Tibial artery (tissue), 4 donors: Measurements from ENCODE around the gene SEPHS1.

Source experiments
- DNase-seq, 2 donors: peaks; one replicate each; pipeline ENCODE4 v3.0.0-alpha.2; 2019
- H3K27ac ChIP-seq, 2 donors: fragments of 200-600 bp; sonication (generic) in 1 of 2; 1 replicate in 1 of 2; 2 replicates in 1 of 2; pipeline ENCODE4 v1.5.1; 2018 to 2019; ENCODE audit warnings: mild to moderate bottlenecking in 1 of 2
- H3K27me3 ChIP-seq, 2 donors: fragments of 200-600 bp; sonication (generic) in 1 of 2; one replicate each; pipeline versions ENCODE4 v1.5.1 to v1.6.0; 2016 to 2019
- H3K36me3 ChIP-seq, 3 donors: fragments of 200-600 bp; sonication (generic) in 2 of 3; one replicate each; pipeline ENCODE4 v1.5.1; 2016 to 2019; ENCODE audit warnings: mild to moderate bottlenecking in 2 of 3
- H3K4me1 ChIP-seq, 4 donors: fragments of 200-600 bp; sonication (generic) in 2 of 4; 1 replicate in 3 of 4; 2 replicates in 1 of 4; pipeline ENCODE4 v1.5.1; 2016 to 2019
- H3K4me3 ChIP-seq, 2 donors: fragments of 200-600 bp; sonication (generic) in 1 of 2; 1 replicate in 1 of 2; 2 replicates in 1 of 2; pipeline ENCODE4 v1.5.1; 2018 to 2019; ENCODE audit warnings: mild to moderate bottlenecking in 2 of 2
- H3K9me3 ChIP-seq, 3 donors: fragments of 200-600 bp; sonication (generic) in 1 of 3; one replicate each; pipeline ENCODE4 v1.5.1; 2016 to 2019
- CTCF ChIP-seq, 2 experiments: fragments of 200-600 bp in 1 of 2; fragments of 450-650 bp in 1 of 2; IDR thresholded peaks; one replicate each; pipeline ENCODE4 v1.5.1; 2017 to 2019; ENCODE audit warnings: antibody characterized with exemption in 2 of 2, mild to moderate bottlenecking in 1 of 2, moderate library complexity in 1 of 2
- intact Hi-C: fragments of 100-400 bp; cut with DNase I; formaldehyde crosslinking; loops from one replicate; pipeline ENCODE4 v1.15.0; 2023; ENCODE audit warnings: low total_unique reads

The SEPHS1 gene

GRCh38 chr10:13322615-13323148 lies 25.4 kb downstream of the SEPHS1 start:
- no peak overlapping the region for H3K4me3 ChIP-seq
- intact Hi-C loops, result no loop called here
- no peak for DNase-seq
- no peak overlapping the region for H3K27ac ChIP-seq
- no peak for TF ChIP-seq CTCF (IDR thresholded peaks at IDR 0.05)
- no peaks in the 10 kb centered on the region for H3K4me1 ChIP-seq
- H3K9me3 ChIP-seq, result no peaks in the 10 kb centered on the region
- peaks cover 62 to 89% (median 70%) of the 10 kb centered on the region in 3 donors for H3K36me3 ChIP-seq
- H3K27me3 ChIP-seq, result no peaks in the 10 kb centered on the region

- no peak overlapping the region for H3K4me3 ChIP-seq
- intact Hi-C loops, result no loop called here
- H3K9me3 ChIP-seq, result no peaks in the 10 kb centered on the region
- peaks cover 53 to 82% (median 70%) of the 10 kb centered on the region in 3 donors for H3K36me3 ChIP-seq
- H3K27me3 ChIP-seq, result no peaks in the 10 kb centered on the region
- no peaks in the 10 kb centered on the region for H3K4me1 ChIP-seq
- no peak for TF ChIP-seq CTCF (IDR thresholded peaks at IDR 0.05)
- no peak for DNase-seq
- H3K27ac ChIP-seq, result no peak overlapping the region
Measured at GRCh38 chr10:13321576-13321975, 26.5 kb downstream of the SEPHS1 start.

- TF ChIP-seq CTCF (IDR thresholded peaks at IDR 0.05), result no peak
- Histone ChIP-seq H3K36me3 (peaks cover 40 to 61% (median 50%) of the 10 kb centered on the region in 3 donors), H3K4me3 (no peak overlapping the region), H3K4me1 (no peaks in the 10 kb centered on the region), H3K27ac (no peak overlapping the region), H3K27me3 (no peaks in the 10 kb centered on the region), H3K9me3 (no peaks in the 10 kb centered on the region)
- no peak for DNase-seq
- intact Hi-C loops, result no loop called here
Measured at GRCh38 chr10:13319166-13319565, 28.9 kb downstream of the SEPHS1 start.

- TF ChIP-seq CTCF (IDR thresholded peaks at IDR 0.05), result no peak
- no peak for DNase-seq
- no peak overlapping the region for H3K27ac ChIP-seq
- H3K36me3 ChIP-seq, result peaks cover 32 to 45% (median 39%) of the 10 kb centered on the region in 3 donors
- no peaks in the 10 kb centered on the region for H3K4me1 ChIP-seq
- H3K4me3 ChIP-seq, result no peak overlapping the region
- intact Hi-C loops, result no loop called here
- H3K9me3 ChIP-seq, result no peaks in the 10 kb centered on the region
- H3K27me3 ChIP-seq, result no peaks in the 10 kb centered on the region
Measured at GRCh38 chr10:13317474-13317873, 30.6 kb downstream of the SEPHS1 start.

- no peaks in the 10 kb centered on the region for H3K4me1 ChIP-seq
- no peak for DNase-seq
- H3K9me3 ChIP-seq, result no peaks in the 10 kb centered on the region
- TF ChIP-seq CTCF (IDR thresholded peaks at IDR 0.05), result no peak
- H3K27me3 ChIP-seq, result no peaks in the 10 kb centered on the region
- intact Hi-C loops, result no loop called here
- no peak overlapping the region for H3K27ac ChIP-seq
- H3K36me3 ChIP-seq, result peaks cover 27 to 38% (median 35%) of the 10 kb centered on the region in 3 donors
- no peak overlapping the region for H3K4me3 ChIP-seq
Measured at GRCh38 chr10:13316635-13317311, 31.3 kb downstream of the SEPHS1 start.
